SW 1271 (cell line): ENCODE measurements around the gene FCGR2B.
A peak's percentile ranks its signal among the peaks of the same experiment; 100 is the strongest.
"Not testable (repeated sequence)": the region's sequence is repeated elsewhere in the genome, so short reads cannot be mapped to it uniquely, and the experiment has no call there.

ENCODE experiments used
- DNase-seq, 2 experiments: peaks; one replicate each; lab custom pipeline; 2025; lab: John Stamatoyannopoulos, UW

Gene FCGR2B

GRCh38 chr1:161706113-161706481 is 43.2 kb downstream of the FCGR2B start:
- no peak for DNase-seq

DNA sequence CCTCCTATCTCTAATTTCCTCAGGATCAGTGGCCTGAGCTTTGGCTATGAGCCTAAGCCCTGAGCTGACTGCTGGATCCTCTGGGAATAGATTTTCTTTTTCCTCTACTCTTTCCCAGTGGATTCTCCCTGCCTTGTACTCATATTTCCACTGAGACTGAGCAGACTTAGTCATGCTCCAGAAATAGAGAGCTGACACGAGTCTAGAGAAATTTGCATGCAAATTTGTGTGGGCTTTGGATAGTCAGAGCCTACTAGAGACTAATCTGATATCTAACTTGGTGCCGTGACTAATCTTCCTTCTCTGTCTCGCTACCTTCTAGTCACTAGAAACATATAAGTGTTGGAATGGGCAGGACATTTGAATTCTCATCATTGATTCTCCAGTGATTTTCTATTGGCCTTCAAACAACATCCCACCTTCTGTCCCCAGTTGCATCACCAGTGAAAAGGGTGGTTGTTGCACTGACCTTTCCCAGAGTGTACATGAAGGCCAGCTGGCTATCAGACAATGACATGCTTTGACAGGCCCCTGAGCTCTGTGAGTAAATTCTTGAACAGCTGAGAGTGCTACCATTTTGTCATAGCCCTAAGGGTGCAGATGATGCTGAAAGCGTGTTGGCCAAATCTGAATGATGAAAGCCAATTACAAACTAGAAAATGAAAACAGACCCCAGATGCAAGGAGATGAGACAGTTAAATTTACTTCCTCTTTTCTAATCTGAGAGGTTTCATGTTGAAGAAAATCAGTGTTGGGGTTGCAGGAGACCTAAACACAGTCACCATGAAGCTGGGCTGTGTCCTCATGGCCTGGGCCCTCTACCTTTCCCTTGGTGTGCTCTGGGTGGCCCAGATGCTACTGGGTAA is 43.8 kb downstream of the FCGR2B start, which contains the start of gene FCRLA:
Gene FCRLA (plus strand): TSS at position 748 of the 866 bp plus-strand sequence. CDS start 36 bp downstream, at position 784.
- no peak for DNase-seq

GRCh38 chr1:161707503-161707902 is 44.6 kb downstream of the FCGR2B start:
- no peak for DNase-seq

DNA sequence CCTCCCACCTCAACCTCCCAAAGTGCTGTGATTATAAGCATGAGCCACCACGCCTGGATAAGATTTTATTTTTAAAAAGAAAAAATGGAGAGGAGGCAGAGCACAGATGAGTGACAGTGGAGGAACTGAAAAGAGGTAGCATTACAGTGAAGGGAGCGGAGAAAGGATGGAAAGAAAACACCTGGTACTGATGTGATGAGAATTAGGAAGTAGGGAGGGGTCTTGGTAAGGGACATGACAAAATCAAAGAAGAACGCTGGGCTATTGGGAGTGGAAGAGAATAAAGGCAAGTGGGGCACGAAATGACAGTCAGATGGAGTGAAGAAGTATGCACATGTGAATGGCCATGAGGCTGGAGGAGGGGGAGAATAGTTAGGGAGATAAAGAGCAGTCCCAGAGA is 46.4 kb downstream of the FCGR2B start:
- DNase-seq = no peak

DNA sequence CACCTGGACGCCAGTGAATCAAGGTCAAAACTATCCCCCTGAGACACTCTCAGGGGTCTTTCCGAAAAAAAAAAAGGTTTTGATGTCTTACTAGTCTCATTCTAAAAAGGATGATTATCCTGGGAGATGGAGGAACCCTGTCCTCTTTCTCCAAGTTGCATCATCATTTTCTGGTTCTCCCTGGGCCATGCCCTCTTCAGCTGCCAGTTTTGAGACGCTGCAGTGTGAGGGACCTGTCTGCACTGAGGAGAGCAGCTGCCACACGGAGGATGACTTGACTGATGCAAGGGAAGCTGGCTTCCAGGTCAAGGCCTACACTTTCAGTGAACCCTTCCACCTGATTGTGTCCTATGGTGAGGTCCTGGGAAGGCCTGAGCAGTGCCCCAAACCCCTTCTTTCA is 47.6 kb downstream of the FCGR2B start:
- DNase-seq = no peak

- no peak for DNase-seq
Measured at GRCh38 chr1:161718559-161719324, 55.8 kb downstream of the FCGR2B start.

GRCh38 chr1:161719325-161719611 is 56.3 kb downstream of the FCGR2B start:
- DNase-seq = no peak

- no peak for DNase-seq
Measured at GRCh38 chr1:161720422-161720821, 57.5 kb downstream of the FCGR2B start.

- no peak for DNase-seq
Measured at GRCh38 chr1:161720956-161721737, 58.2 kb downstream of the FCGR2B start, which contains the start of gene FCRLB. FCRLB (plus strand) TSS chr1:161721544; CDS start chr1:161722673, 1,129 bp downstream.

- DNase-seq = peak; percentile 9 to 13
Measured at GRCh38 chr1:161721738-161722343, 58.9 kb downstream of the FCGR2B start.

GRCh38 chr1:161722406-161722805 is 59.5 kb downstream of the FCGR2B start:
- DNase-seq = no peak

DNA sequence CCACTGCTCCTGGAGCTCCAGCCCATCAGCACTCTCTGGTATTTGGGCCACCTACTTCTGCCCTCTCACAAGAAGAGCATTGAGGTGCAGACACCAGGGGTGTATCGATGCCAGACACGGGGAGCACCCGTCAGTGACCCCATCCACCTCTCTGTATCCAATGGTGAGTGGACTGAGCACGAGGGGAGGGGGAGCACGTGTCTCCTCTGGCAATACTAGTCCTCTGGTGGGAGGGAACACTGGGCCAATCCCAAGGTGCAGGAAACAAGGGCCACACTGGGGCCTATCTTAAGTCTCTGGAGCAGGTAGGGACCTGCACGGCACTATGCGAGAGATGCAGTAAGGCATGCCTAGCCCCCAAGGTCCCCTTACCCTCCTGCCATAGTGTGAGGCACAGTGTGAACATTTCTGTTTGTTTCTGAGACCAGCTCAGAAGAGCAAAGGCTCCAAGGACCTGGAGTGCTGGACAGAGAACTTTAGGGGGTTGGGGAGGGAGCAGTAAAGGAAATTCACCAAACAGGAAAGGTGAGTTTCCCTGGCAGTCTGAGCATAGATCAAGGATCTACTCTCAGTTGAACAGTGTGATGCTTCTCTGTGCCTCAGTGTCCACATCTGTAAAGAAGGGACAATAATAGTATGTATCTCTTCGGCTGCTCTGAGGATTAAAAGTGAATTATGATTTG is 60.7 kb downstream of the FCGR2B start:
- no peak for DNase-seq

DNA sequence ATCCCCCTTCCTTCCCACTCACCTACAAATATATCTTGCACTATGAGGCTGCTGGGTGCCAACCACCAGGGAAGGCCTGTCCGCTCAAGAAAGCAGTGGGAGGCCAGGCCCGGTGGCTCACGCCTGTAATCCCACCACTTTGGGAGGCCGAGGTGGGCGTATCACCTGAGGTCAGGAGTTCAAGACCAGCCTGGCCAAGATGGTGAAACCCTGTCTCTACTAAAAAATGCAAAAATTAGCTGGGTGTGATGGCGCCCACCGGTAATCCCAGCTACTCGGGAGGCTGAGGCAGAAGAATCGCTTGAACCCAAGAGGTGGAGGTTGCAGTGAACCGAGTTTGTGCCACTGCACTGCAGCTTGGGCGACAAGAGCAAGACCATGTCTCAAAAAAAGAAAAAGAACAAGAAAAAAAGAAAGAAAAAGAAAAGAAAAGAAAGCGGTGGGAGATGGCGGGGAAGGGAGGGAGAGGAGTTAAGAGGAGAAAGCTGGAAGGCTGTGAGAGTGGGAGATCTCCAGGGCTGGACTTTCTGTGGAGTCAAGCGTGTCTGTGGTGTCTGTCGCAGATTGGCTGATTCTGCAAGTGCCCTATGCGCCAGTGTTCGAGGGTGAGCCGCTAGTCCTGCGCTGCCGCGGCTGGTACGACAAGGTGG is 62.4 kb downstream of the FCGR2B start:
- DNase-seq = not testable (repeated sequence)

DNA sequence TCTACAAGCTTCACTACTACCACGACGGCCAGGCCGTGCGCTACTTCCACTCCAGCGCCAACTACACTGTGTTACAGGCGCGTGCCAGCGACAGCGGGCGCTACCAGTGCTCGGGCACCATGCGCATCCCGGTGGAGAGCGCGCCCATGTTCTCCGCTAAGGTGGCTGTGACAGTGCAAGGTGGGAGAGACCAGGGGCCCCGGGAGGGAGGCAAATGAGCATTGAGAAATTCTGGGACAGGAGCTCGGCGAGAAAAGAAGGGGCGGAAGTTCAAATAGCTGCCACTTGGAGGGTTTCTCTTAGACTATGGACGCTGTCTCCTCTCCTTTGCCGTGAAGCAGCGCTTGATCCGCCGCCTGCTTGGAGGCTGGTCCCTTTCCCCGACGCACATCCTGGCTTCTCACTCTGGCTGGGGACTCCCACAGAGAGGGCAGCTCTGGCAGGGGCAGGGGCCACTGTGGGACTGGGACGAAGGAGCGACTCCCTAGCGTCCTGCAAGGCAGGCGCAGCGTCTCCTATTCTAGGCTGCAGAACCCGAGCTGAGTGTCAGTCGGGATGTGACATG is 63.0 kb downstream of the FCGR2B start:
- DNase-seq = peak; percentile 17 to 36

DNA sequence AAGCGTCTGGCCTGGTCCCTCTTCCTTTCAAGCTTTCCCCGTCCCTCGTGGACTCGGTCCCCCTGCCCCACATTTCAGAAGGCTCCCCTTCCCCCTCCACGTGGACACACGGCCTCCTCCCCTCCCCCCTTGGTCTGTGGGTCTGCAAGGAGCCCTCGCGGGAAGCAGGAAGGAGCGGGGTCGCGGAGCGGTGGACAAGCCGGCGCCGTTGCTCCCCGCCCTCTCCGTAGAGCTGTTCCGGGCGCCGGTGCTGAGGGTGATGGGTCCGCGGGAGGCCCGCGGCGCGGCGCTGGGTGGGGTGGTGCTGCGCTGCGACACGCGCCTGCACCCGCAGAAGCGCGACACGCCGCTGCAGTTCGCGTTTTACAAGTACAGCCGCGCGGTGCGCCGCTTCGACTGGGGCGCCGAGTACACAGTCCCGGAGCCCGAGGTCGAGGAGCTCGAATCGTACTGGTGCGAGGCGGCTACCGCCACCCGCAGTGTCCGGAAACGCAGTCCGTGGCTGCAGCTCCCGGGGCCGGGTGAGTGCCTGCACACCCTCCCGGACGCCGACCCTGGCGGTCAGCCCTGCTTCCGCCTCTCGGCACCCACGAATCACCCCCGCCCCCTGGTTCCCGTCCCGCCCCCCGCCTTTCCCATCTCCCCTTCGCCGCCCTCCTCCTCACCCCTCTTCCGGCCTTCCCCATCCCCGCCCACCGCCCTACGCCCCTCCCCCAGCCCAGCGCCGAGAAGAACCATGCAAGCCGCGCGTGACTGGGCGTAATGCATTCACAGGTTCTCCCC is 63.7 kb downstream of the FCGR2B start:
- DNase-seq = peak in 1 of 2 experiments; percentile 56

GRCh38 chr1:161727256-161727924 is 64.4 kb downstream of the FCGR2B start:
- no peak for DNase-seq
